GM13976 (cell line): ENCODE data around the gene ESRRB.

Experiments
- DNase-seq: peaks from one replicate; pipeline ENCODE4 v3.0.0; 2012; ENCODE audit warnings: low spot score
- in situ Hi-C: fragments of 300-500 bp; cut with MboI; formaldehyde crosslinking; loops from one replicate; pipeline ENCODE4 v1.12.0; 2022; ENCODE audit warnings: low sequenced_read_pairs, mixed read lengths, inconsistent platforms; ENCODE audit not compliant: unreplicated experiment
- TF ChIP-seq, protein P1 (sequence below): IDR thresholded peaks from 2 replicates; pipeline ENCODE4 v1.5.1; 2012; ENCODE audit warnings: borderline replicate concordance, mild to moderate bottlenecking; ENCODE audit not compliant: insufficient read depth; ENCODE audit errors: extremely low read depth, missing control alignments, control extremely low read depth

ESRRB gene

DNA sequence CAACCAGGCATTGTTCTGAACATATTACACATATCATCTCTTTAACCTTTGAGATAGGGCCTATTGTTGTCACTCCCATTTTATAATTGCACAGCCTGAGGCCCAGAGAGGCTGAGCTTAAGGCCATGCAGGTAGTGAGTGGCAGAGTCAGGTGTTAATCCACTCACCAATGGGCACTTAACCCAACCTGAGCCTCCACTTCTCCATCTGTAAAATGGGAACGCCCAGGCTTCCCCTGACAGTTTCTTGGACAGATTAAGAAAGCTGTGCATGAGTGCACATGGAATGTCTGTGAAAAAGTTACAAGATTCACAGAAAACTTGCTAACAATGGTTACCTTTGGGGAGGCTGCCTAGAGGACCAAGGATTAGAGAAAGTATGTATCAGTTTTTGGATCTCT, 32.9 kb downstream of the ESRRB start:
- DNase-seq, result no peak
- in situ Hi-C loops, result no loop called here
- TF ChIP-seq, protein P1, sequence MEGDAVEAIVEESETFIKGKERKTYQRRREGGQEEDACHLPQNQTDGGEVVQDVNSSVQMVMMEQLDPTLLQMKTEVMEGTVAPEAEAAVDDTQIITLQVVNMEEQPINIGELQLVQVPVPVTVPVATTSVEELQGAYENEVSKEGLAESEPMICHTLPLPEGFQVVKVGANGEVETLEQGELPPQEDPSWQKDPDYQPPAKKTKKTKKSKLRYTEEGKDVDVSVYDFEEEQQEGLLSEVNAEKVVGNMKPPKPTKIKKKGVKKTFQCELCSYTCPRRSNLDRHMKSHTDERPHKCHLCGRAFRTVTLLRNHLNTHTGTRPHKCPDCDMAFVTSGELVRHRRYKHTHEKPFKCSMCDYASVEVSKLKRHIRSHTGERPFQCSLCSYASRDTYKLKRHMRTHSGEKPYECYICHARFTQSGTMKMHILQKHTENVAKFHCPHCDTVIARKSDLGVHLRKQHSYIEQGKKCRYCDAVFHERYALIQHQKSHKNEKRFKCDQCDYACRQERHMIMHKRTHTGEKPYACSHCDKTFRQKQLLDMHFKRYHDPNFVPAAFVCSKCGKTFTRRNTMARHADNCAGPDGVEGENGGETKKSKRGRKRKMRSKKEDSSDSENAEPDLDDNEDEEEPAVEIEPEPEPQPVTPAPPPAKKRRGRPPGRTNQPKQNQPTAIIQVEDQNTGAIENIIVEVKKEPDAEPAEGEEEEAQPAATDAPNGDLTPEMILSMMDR, result no peak

DNA sequence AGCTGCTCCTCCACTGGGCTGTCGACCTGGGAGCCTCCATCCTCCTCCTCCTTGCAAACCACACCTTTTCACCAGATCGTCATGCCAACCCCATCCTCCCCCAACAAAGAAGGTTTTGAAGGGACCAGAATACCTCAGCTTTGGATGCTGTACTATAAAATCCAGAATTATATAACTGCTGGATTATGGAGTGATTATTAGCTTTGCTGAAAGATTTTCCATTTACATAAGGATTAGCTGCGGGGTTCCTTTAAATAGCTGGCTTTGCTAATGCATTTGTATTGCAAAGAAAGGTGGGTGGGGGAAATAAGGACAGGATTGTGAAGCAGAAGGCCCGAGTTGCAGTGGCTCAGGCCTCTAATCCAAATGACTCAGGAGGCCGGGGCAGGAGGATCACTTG, 36.6 kb downstream of the ESRRB start:
- TF ChIP-seq, protein P1, result no peak
- DNase-seq, result no peak
- in situ Hi-C loops, result no loop called here

DNA sequence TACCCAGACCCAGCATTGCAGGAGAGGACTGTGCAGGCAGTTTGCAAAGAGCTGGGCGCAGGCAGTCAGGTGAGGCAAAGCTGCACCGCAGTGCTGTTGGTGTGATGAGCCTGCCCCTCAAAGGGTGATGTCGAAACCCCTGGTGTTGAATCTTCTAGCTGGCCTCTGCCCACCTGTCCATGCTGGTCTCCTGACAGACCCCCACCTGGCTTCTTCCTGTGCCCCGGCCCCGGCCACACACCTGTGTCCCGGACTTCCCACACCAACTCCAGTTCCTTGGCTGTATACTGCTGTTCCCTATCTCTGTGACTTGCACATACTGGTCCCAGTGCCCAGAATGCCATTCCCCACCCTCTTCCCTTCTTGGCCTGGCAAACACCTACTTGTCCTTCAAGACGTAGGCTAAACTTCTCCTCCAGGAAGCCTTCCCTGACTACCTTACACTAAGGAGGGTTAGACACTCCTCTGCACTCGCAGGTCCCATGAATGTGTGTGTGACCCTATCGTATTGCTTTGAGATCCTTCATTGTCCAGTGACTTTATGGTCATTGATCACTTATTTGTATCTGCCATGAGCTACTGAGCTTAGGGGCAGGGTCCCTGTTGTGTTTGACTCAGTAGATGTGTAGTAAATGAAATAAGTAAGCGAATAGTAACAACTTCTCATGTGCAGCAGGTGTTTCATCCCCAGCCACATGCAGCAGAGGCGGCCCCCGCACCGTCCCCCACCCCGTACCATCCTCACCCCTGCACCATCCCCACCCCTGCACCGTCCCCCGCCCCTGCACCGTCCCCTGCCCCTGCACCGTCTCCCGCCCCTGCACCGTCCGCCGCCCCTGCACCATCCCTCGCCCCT, 37.4 kb downstream of the ESRRB start:
- no peak for DNase-seq
- in situ Hi-C loops, result no loop called here
- TF ChIP-seq, protein P1, result no peak

DNA sequence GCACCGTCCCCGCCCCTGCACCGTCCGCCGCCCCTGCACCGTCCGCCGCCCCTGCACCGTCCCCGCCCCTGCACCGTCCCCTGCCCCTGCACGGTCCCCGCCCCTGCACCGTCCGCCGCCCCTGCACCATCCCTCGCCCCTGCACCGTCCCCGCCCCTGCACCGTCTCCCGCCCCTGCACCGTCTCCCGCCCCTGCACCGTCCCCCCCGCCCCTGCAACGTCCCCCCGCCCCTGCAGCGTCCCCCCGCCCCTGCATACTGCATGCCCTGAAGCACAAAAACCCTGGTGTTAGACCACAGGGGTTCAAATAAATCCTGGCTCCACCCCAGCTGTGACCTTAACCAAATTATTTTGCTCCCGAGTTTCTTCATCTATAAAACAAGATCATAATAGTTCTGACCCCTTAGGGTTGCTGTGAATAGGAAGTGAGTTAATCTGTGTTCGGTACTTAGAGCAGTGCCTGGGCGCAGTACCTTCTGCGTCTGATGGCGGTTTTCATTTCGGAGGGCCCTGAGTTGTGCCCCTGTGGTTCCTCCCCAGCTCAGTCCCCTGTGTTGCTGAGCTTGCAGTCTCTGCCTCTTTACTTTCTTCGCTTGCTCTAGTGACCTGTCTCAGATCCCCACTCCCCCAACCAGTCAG, 38.1 kb downstream of the ESRRB start:
- in situ Hi-C loops, result no loop called here
- no peak for DNase-seq
- TF ChIP-seq, protein P1, result no peak

DNA sequence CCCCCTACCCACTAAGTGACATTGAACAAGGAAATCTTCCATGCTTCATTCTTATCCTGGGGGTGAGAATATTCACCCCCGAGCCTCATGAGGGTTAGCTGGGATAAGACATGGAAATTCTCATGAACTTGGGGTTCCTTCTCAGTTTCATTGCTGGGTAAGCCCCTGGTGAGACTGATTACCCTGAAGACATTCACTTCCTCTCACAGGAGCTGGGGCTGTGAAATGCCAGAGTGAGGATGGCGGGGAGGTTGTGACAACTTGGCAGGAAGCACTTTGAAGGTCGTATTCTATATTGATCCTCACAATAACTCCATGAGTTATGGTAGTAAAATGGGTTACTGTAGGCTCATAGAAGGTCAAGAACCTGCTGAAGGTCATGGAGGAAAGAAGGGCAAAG, 43.5 kb downstream of the ESRRB start:
- in situ Hi-C loops, result no loop called here
- TF ChIP-seq, protein P1, result no peak
- no peak for DNase-seq

DNA sequence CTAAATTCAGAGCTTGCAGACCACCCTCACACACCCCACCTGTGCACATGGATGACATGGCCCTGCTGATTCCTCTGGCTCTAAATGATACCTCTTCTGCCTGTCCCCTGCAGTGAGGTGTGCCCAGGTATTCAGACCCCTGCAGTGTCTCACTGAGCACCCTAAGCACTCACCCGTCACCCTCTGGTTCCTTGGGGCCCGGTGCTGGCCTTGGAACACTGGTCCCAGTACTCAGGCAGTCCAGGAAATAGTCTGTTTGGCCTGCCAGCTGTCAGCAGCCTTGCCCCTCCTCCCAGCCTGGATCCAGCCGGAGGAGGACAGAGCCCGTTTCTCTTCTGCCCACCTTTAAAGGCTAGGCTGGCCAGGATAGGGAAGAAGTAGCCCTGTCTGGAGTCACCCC, 44.9 kb downstream of the ESRRB start:
- TF ChIP-seq, protein P1, result no peak
- in situ Hi-C loops, result no loop called here
- no peak for DNase-seq
